OCI-LY7 (cell line): ENCODE data around the gene NOM1. TPM values are rescaled to one million over a fixed set of nuclear protein-coding genes. Genes with fewer than 3 reads are reported as not detected.

Experiments
- BruUV-seq: library from RNA; stranded (reverse); fragments of 400-500 nt; replicated peaks from 2 replicates; lab custom pipeline; 2021; lab: Mats Ljungman, UMichigan
- CTCF ChIA-PET: fragments of 300-600 bp; sonication (Branson Sonifier 250); formaldehyde crosslinking; loops from one replicate; lab custom pipeline; 2022; ENCODE audit warnings: antibody characterized with exemption; ENCODE audit not compliant: unreplicated experiment; lab: Charles Lee
- POLR2A ChIA-PET: fragments of 300-600 bp; sonication (Branson Sonifier 250); formaldehyde crosslinking; loops from one replicate; lab custom pipeline; 2022; ENCODE audit warnings: antibody characterized with exemption; lab: Charles Lee
- DNase-seq: peaks from one replicate; pipeline ENCODE4 v3.0.0-alpha.2; 2015; ENCODE audit warnings: low spot score
- H2AFZ ChIP-seq: fragments of 200-600 bp; sonication (generic), shearing (Covaris generic); 2 replicates; pipeline ENCODE4 v1.6.1; 2014; ENCODE audit warnings: mild to moderate bottlenecking, antibody characterized with exemption, low read length, moderate library complexity
- H3K27ac ChIP-seq: fragments of 200-600 bp; sonication (generic); 2 replicates; pipeline ENCODE4 v1.5.1; 2014; ENCODE audit warnings: mixed run types, low read depth, mild to moderate bottlenecking, moderate library complexity, low read length, inconsistent platforms; ENCODE audit not compliant: poor library complexity, severe bottlenecking
- H3K36me3 ChIP-seq: fragments of 200-600 bp; sonication (generic); 2 replicates; pipeline ENCODE4 v1.6.1; 2014; ENCODE audit warnings: mild to moderate bottlenecking, antibody characterized with exemption, low read length, moderate library complexity, mixed read lengths; ENCODE audit not compliant: insufficient read depth
- H3K4me1 ChIP-seq: fragments of 200-600 bp; sonication (generic); 2 replicates; pipeline ENCODE4 v1.5.1; 2014; ENCODE audit warnings: mild to moderate bottlenecking, low read length; ENCODE audit not compliant: insufficient read depth, poor library complexity, severe bottlenecking
- H3K4me2 ChIP-seq: fragments of 200-600 bp; sonication (generic); 2 replicates; pipeline ENCODE4 v1.6.1; 2014; ENCODE audit warnings: mild to moderate bottlenecking, low read length
- H3K4me3 ChIP-seq: fragments of 200-600 bp; sonication (generic); 2 replicates; pipeline ENCODE4 v1.5.1; 2014; ENCODE audit warnings: mild to moderate bottlenecking, low read depth, low read length; ENCODE audit not compliant: poor library complexity, severe bottlenecking
- H3K79me2 ChIP-seq: fragments of 200-600 bp; sonication (generic); 2 replicates; pipeline ENCODE4 v1.6.1; 2016; ENCODE audit warnings: low read depth, mild to moderate bottlenecking, low read length, moderate library complexity, mixed read lengths; ENCODE audit not compliant: insufficient read depth
- H3K9me2 ChIP-seq: fragments of 200-600 bp; sonication (generic); 2 replicates; pipeline ENCODE4 v1.6.1; 2016; ENCODE audit warnings: mild to moderate bottlenecking, low read length, mixed read lengths; ENCODE audit not compliant: insufficient read depth
- H3K9me3 ChIP-seq: fragments of 200-600 bp; sonication (generic); 2 replicates; pipeline ENCODE4 v1.6.1; 2014; ENCODE audit warnings: mild to moderate bottlenecking, mixed run types, low read length, mixed read lengths
- H4K20me1 ChIP-seq: fragments of 200-600 bp; sonication (generic); 2 replicates; pipeline ENCODE4 v1.6.1; 2014; ENCODE audit warnings: mild to moderate bottlenecking, antibody characterized with exemption, low read length, moderate library complexity, mixed read lengths; ENCODE audit not compliant: insufficient read depth
- EZH2phosphoT487 ChIP-seq: fragments of 200-600 bp; sonication (generic); IDR thresholded peaks from 2 replicates; pipeline ENCODE4 v1.6.1; 2018; ENCODE audit warnings: low read depth, borderline replicate concordance, mild to moderate bottlenecking, mixed run types, antibody characterized with exemption, low read length, moderate library complexity, mixed read lengths
- intact Hi-C: fragments of 100-400 bp; cut with micrococcal nuclease; formaldehyde crosslinking; loops from one replicate; pipeline ENCODE4 v1.10.0; 2022; ENCODE audit not compliant: unreplicated experiment
- total RNA-seq, 2 experiments: library from RNA; depleted of rRNA in 1 of 2; stranded (reverse); fragments of >200 nt in 1 of 2; shearing (Covaris generic) in 1 of 2; gene quantifications; 2 replicates each; pipeline ENCODE4 v1.2.3, GENCODE V29; 2014 to 2022
- TF ChIP-seq, protein P1 (sequence below): fragments of 200-600 bp; sonication (generic); conservative IDR thresholded peaks from 2 replicates; pipeline ENCODE4 v1.5.1; 2014; ENCODE audit warnings: mild to moderate bottlenecking, antibody characterized with exemption, low read length, moderate library complexity, mixed read lengths

NOM1 gene
- total RNA-seq, 2 experiments from 2014 or later, result 40.2 to 59.9 TPM

DNA sequence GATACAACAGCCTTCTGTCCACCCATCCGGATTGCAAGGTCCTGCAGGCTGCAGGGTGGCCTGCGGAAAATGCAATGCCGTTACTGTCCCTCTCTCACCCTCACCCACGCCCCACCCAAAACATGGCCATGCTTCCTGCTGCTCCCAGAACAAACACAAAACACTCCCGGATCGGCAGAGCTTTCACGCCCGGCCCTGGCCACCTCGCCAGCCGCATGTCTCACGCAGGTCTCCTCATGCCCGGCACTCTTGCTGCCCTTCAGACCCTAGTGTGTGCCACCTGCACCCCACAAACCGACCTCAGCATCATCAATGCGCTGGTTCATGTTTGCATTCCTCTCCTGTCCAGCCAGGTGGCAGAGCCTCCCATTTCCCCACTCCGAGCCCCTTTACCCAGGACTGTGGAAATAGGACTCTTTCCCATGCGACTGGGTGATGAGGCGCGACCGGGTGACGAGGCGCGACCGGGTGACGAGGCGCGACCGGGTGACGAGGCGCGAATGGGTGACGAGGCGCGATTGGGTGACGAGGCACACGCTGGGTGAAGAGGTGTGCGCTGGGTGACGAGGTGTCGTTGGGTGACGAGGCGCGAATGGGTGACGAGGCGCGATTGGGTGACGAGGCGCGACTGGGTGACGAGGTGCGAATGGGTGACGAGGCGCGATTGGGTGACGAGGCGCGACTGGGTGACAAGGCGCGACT, 8.9 kb upstream of the NOM1 start:
- POLR2A ChIA-PET, result no interaction called here
- intact Hi-C loops, result no loop called here
- H3K27ac ChIP-seq, result no peak overlapping the region
- H2AFZ ChIP-seq, result no peak overlapping the region
- BruUV-seq, result no TSS peak
- no peaks in the 10 kb centered on the region for H3K4me1 ChIP-seq
- H3K4me2 ChIP-seq, result no peak overlapping the region
- H3K9me2 ChIP-seq, result no peaks in the 10 kb centered on the region
- H3K79me2 ChIP-seq, result no peaks in the 10 kb centered on the region
- DNase-seq, result no peak
- no peaks in the 10 kb centered on the region for H3K9me3 ChIP-seq
- CTCF ChIA-PET, result no interaction called here
- H3K36me3 ChIP-seq, result no peaks in the 10 kb centered on the region
- TF ChIP-seq, protein P1, sequence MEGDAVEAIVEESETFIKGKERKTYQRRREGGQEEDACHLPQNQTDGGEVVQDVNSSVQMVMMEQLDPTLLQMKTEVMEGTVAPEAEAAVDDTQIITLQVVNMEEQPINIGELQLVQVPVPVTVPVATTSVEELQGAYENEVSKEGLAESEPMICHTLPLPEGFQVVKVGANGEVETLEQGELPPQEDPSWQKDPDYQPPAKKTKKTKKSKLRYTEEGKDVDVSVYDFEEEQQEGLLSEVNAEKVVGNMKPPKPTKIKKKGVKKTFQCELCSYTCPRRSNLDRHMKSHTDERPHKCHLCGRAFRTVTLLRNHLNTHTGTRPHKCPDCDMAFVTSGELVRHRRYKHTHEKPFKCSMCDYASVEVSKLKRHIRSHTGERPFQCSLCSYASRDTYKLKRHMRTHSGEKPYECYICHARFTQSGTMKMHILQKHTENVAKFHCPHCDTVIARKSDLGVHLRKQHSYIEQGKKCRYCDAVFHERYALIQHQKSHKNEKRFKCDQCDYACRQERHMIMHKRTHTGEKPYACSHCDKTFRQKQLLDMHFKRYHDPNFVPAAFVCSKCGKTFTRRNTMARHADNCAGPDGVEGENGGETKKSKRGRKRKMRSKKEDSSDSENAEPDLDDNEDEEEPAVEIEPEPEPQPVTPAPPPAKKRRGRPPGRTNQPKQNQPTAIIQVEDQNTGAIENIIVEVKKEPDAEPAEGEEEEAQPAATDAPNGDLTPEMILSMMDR, result no peak
- no peak for TF ChIP-seq EZH2phosphoT487
- H4K20me1 ChIP-seq, result no peaks in the 10 kb centered on the region
- no peak overlapping the region for H3K4me3 ChIP-seq

DNA sequence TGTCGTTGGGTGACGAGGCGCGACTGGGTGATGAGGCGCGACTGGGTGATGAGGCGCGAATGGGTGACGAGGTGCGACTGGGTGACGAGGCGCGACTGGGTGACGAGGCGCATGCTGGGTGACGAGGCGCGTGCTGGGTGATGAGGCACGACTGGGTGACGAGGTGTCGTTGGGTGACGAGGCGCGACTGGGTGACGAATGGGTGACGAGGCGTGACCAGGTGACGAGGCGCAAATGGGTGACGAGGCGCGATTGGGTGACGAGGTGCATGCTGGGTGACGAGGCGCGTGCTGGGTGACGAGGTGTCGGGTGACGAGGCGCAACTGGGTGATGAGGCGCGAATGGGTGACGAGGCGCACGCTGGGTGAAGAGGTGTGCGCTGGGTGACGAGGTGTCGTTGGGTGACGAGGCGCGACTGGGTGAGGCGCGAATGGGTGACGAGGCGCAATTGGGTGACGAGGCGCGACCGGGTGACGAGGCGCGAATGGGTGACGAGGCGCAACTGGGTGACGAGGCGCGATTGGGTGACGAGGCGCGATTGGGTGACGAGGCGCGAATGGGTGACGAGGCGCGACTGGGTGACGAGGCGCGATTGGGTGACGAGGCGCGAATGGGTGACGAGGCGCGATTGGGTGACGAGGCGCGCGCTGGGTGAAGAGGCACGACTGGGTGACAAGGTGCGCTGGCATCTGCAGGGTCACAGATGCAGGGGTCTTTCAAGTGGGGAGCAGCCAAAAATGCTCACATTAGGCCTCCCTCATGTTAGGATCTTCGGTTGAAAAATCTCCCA, 7.9 kb upstream of the NOM1 start:
- POLR2A ChIA-PET, result no interaction called here
- no TSS peak for BruUV-seq

More for the DNA sequence above, 7.9 kb upstream of the NOM1 start:
- Histone ChIP-seq H4K20me1 (no peaks in the 10 kb centered on the region), H3K9me2 (no peaks in the 10 kb centered on the region), H3K4me2 (no peak overlapping the region), H3K36me3 (no peaks in the 10 kb centered on the region), H3K9me3 (peaks cover 5% of the 10 kb centered on the region; the same call in 1 of the 2 replicates), H2AFZ (no peak overlapping the region), H3K27ac (no peak overlapping the region), H3K4me3 (no peak overlapping the region), H3K4me1 (no peaks in the 10 kb centered on the region), H3K79me2 (no peaks in the 10 kb centered on the region)
- no peak for DNase-seq
- TF ChIP-seq, protein P1, result no peak
- no peak for TF ChIP-seq EZH2phosphoT487
- intact Hi-C loops, result no loop called here
- CTCF ChIA-PET, result no interaction called here
